LHCN-M2 (cell line): ENCODE measurements around the gene TPRN. TPM values are rescaled to one million over a fixed set of nuclear protein-coding genes. Genes with fewer than 3 reads are reported as not detected.
A peak's percentile ranks its signal among the peaks of the same experiment; 100 is the strongest.

Experiments used
- DNase-seq: peaks from one replicate; pipeline ENCODE4 v3.0.0-alpha.2; 2012; ENCODE audit warnings: low read depth
- total RNA-seq: library from RNA; depleted of rRNA; stranded (reverse); fragments of >200 nt; gene quantifications from 2 replicates; pipeline ENCODE4 v1.2.3, GENCODE V29; 2014

The TPRN gene
- total RNA-seq, 1 experiment from 2014 or later, result 10.7 TPM

GRCh38 chr9:137226338-137227053 lies 26.0 kb upstream of the TPRN start:
- peak; percentile 27 for DNase-seq

GRCh38 chr9:137225699-137226331 lies 25.3 kb upstream of the TPRN start:
- DNase-seq, result no peak

- DNase-seq, result peak; percentile 62
These were observed 24.5 kb upstream of the TPRN start, which contains the start of gene CYSRT1 for GRCh38 chr9:137224830-137225694. TSS of gene CYSRT1 (plus strand) at chr9:137225174. CDS start at chr9:137225622, 448 bp downstream.

- peak; percentile 97 for DNase-seq
These were observed 22.8 kb upstream of the TPRN start for GRCh38 chr9:137223078-137223970.

GRCh38 chr9:137222190-137223077 lies 21.9 kb upstream of the TPRN start, which contains the start of gene RNF208:
TSS of gene RNF208 (minus strand) at chr9:137222240. CDS start at chr9:137221212, 1,028 bp downstream.
- no peak for DNase-seq

- DNase-seq, result no peak
These were observed 21.1 kb upstream of the TPRN start for GRCh38 chr9:137221506-137222111.

GRCh38 chr9:137221095-137221505 lies 20.6 kb upstream of the TPRN start:
- no peak for DNase-seq

- DNase-seq, result no peak
These were observed 20.0 kb upstream of the TPRN start for GRCh38 chr9:137220317-137221094.

- no peak for DNase-seq
These were observed 19.3 kb upstream of the TPRN start for GRCh38 chr9:137219757-137220316.

GRCh38 chr9:137218754-137219271 lies 18.3 kb upstream of the TPRN start:
- peak; percentile 59 for DNase-seq

GRCh38 chr9:137218212-137218753 lies 17.7 kb upstream of the TPRN start:
- DNase-seq, result no peak

GRCh38 chr9:137217276-137218211 lies 17.0 kb upstream of the TPRN start:
- DNase-seq, result no peak

GRCh38 chr9:137216188-137216965 lies 15.8 kb upstream of the TPRN start:
- no peak for DNase-seq

- no peak for DNase-seq
These were observed 14.8 kb upstream of the TPRN start for GRCh38 chr9:137215196-137215986.

GRCh38 chr9:137214620-137215019 lies 14.1 kb upstream of the TPRN start:
- no peak for DNase-seq
